Measurements from ENCODE around the gene KRTAP9-9.
"Not testable (repeated sequence)": the region's sequence is repeated elsewhere in the genome, so short reads cannot be mapped to it uniquely, and the experiment has no call there.

Gene KRTAP9-9

GRCh38 chr17:41263212-41263611 lies 8.0 kb downstream of the KRTAP9-9 start:
- H3K4me3 ChIP-seq, result no peak overlapping the region
- no peak overlapping the region for H3K27ac ChIP-seq

- no peak overlapping the region for H3K4me3 ChIP-seq
- H3K27ac ChIP-seq, result no peak overlapping the region
Observed at GRCh38 chr17:41264599-41264998, 9.4 kb downstream of the KRTAP9-9 start.

- no peak within 1 kb of the TSS for H3K27ac ChIP-seq
- H3K4me3 ChIP-seq, result no peak within 1 kb of the TSS
Observed at GRCh38 chr17:41265078-41265477, 9.9 kb downstream of the KRTAP9-9 start, which contains the start of gene KRTAP9-6. TSS of gene KRTAP9-6 (plus strand) at chr17:41265378. CDS start at chr17:41265378, 0 bp downstream.

- Histone ChIP-seq H3K27ac (no peak overlapping the region), H3K4me3 (no peak overlapping the region)
Observed at GRCh38 chr17:41267711-41268110, 12.5 kb downstream of the KRTAP9-9 start.

GRCh38 chr17:41271323-41271722 lies 16.1 kb downstream of the KRTAP9-9 start:
- H3K4me3 ChIP-seq, result not testable (repeated sequence)

GRCh38 chr17:41271858-41272257 lies 16.7 kb downstream of the KRTAP9-9 start:
- Histone ChIP-seq H3K4me3 (no peak overlapping the region), H3K27ac (no peak overlapping the region)

More at GRCh38 chr17:41271323-41271722, 16.1 kb downstream of the KRTAP9-9 start:
- H3K27ac ChIP-seq, result not testable (repeated sequence)

- not testable (repeated sequence) for H3K27ac ChIP-seq, H3K4me3 ChIP-seq
Observed at GRCh38 chr17:41275648-41276190, 20.5 kb downstream of the KRTAP9-9 start, which contains the start of gene KRTAP9-7. TSS of gene KRTAP9-7 (plus strand) at chr17:41275698. CDS start at chr17:41275698, 0 bp downstream.

GRCh38 chr17:41278176-41278955 lies 23.2 kb downstream of the KRTAP9-9 start:
- Histone ChIP-seq H3K4me3 (no peak overlapping the region), H3K27ac (no peak overlapping the region)

GRCh38 chr17:41284043-41284442 lies 28.9 kb downstream of the KRTAP9-9 start:
- H3K4me3 ChIP-seq, result no peak overlapping the region
- no peak overlapping the region for H3K27ac ChIP-seq

GRCh38 chr17:41284546-41284945 lies 29.4 kb downstream of the KRTAP9-9 start:
- no peak overlapping the region for H3K4me3 ChIP-seq

GRCh38 chr17:41287050-41287449 lies 31.9 kb downstream of the KRTAP9-9 start:
- H3K4me3 ChIP-seq, result no peak overlapping the region
- no peak overlapping the region for H3K27ac ChIP-seq

More at GRCh38 chr17:41284546-41284945, 29.4 kb downstream of the KRTAP9-9 start:
- no peak overlapping the region for H3K27ac ChIP-seq

- no peak overlapping the region for H3K27ac ChIP-seq
Observed at GRCh38 chr17:41294016-41294415, 38.8 kb downstream of the KRTAP9-9 start.

GRCh38 chr17:41296846-41297245 lies 41.7 kb downstream of the KRTAP9-9 start:
- no peak overlapping the region for H3K27ac ChIP-seq
- H3K4me3 ChIP-seq, result no peak overlapping the region

More at GRCh38 chr17:41294016-41294415, 38.8 kb downstream of the KRTAP9-9 start:
- H3K4me3 ChIP-seq, result no peak overlapping the region

- H3K4me3 ChIP-seq, result no peak overlapping the region
Observed at GRCh38 chr17:41298458-41299135, 43.4 kb downstream of the KRTAP9-9 start.

GRCh38 chr17:41301204-41301790 lies 46.1 kb downstream of the KRTAP9-9 start:
- Histone ChIP-seq H3K27ac (no peak overlapping the region), H3K4me3 (no peak overlapping the region)

More at GRCh38 chr17:41298458-41299135, 43.4 kb downstream of the KRTAP9-9 start:
- H3K27ac ChIP-seq, result no peak overlapping the region

- Histone ChIP-seq H3K27ac (no peak within 1 kb of the TSS), H3K4me3 (no peak within 1 kb of the TSS)
Observed at GRCh38 chr17:41301916-41302901, 47.0 kb downstream of the KRTAP9-9 start, which contains the start of gene KRTAP29-1. TSS of gene KRTAP29-1 (minus strand) at chr17:41302851. CDS start at chr17:41302851, 0 bp downstream.

- no peak overlapping the region for H3K27ac ChIP-seq
Observed at GRCh38 chr17:41302981-41303380, 47.8 kb downstream of the KRTAP9-9 start.

GRCh38 chr17:41304091-41304490 lies 48.9 kb downstream of the KRTAP9-9 start:
- Histone ChIP-seq H3K4me3 (no peak overlapping the region), H3K27ac (no peak overlapping the region)

More at GRCh38 chr17:41302981-41303380, 47.8 kb downstream of the KRTAP9-9 start:
- H3K4me3 ChIP-seq, result no peak overlapping the region

Measured in skin epidermis (tissue), 12 donors.